Measurements from ENCODE around the gene EIF4G1. TPM values are rescaled to one million over a fixed set of nuclear protein-coding genes. Genes with fewer than 3 reads are reported as not detected.

The EIF4G1 gene
- total RNA-seq, 1 donor from 2014 or later = 77.8 TPM

Small RNA genes lying within 50 kb of the gene (small RNA-seq; reads per million reads assigned to genes)
- 316 reads per million, percentile 97 among the genes with 10 or more reads in this experiment for gene SNORD66

Other genes starting within 250 kb of the EIF4G1 start
- gene HTR3E, start 217.5 kb upstream of the EIF4G1 start, total RNA-seq = not detected
- 45.5 TPM for gene EIF2B5, start 179.2 kb upstream of the EIF4G1 start, total RNA-seq
- gene DVL3, start 159.2 kb upstream of the EIF4G1 start, total RNA-seq = 30.9 TPM
- gene AP2M1, start 139.8 kb upstream of the EIF4G1 start, total RNA-seq = 263 TPM
- 41.2 TPM for gene ABCF3, start 128.4 kb upstream of the EIF4G1 start, total RNA-seq
- gene VWA5B2, start 85.0 kb upstream of the EIF4G1 start, total RNA-seq = 0.31 TPM
- gene ALG3, start 65.6 kb upstream of the EIF4G1 start, total RNA-seq = 10.6 TPM
- 0.94 TPM for gene EEF1AKMT4, start 64.9 kb upstream of the EIF4G1 start, total RNA-seq
- 3.4 TPM for gene CAMK2N2, start 53.1 kb upstream of the EIF4G1 start, total RNA-seq
- gene ECE2, start 38.6 kb upstream of the EIF4G1 start, total RNA-seq = 2.2 TPM
- 244 TPM for gene PSMD2, start 15.4 kb upstream of the EIF4G1 start, total RNA-seq
- 61.6 TPM for gene FAM131A, start 23.0 kb downstream of the EIF4G1 start, total RNA-seq
- 8.4 TPM for gene CLCN2, start 47.0 kb downstream of the EIF4G1 start, total RNA-seq
- 27.6 TPM for gene POLR2H, start 47.1 kb downstream of the EIF4G1 start, total RNA-seq
- not detected for gene THPO, start 63.6 kb downstream of the EIF4G1 start, total RNA-seq
- gene CHRD, start 65.4 kb downstream of the EIF4G1 start, total RNA-seq = 11.4 TPM
- gene EPHB3, start 247.2 kb downstream of the EIF4G1 start, total RNA-seq = 3.9 TPM

All from occipital lobe (tissue), 2 donors.